Spleen (tissue), 7 donors: ENCODE data around the gene ACER1.

Experiments used
- POLR2A ChIP-seq, 3 donors: fragments of 450-650 bp; IDR thresholded peaks; one replicate each; pipeline ENCODE4 v1.5.1; 2017; ENCODE audit warnings: antibody characterized with exemption in 3 of 3, mild to moderate bottlenecking in 1 of 3
- POLR2AphosphoS5 ChIP-seq, 3 donors: sonication (generic); formaldehyde crosslinking; IDR thresholded peaks; one replicate each; pipeline ENCODE4 v1.5.1; 2017; ENCODE audit warnings: antibody characterized with exemption in 3 of 3
- TF ChIP-seq, protein P1 (sequence below), 11 experiments: fragments of 200-600 bp in 7 of 11; fragments of 450-650 bp in 4 of 11; sonication (generic) in 4 of 11; IDR thresholded peaks in 8 of 11; conservative IDR thresholded peaks in 3 of 11; 1 replicate in 7 of 11; 2 replicates in 4 of 11; pipeline versions ENCODE4 v1.4.0 to v1.8.0; 2016 to 2021; ENCODE audit warnings: antibody characterized with exemption in 11 of 11, inconsistent platforms in 4 of 11, mild to moderate bottlenecking in 1 of 11
- donor health status: DM: no; HTN: no; CAD: no; lungs with moderate emphysema.
- donor health status: DM: no; HTN: no; CAD: no.
- donor health status: DM: no; HTN: no; CAD: no.

- TF ChIP-seq POLR2A (IDR thresholded peaks at IDR 0.05) (no peak), POLR2AphosphoS5 (IDR thresholded peaks at IDR 0.05) (no peak)
- TF ChIP-seq, protein P1, sequence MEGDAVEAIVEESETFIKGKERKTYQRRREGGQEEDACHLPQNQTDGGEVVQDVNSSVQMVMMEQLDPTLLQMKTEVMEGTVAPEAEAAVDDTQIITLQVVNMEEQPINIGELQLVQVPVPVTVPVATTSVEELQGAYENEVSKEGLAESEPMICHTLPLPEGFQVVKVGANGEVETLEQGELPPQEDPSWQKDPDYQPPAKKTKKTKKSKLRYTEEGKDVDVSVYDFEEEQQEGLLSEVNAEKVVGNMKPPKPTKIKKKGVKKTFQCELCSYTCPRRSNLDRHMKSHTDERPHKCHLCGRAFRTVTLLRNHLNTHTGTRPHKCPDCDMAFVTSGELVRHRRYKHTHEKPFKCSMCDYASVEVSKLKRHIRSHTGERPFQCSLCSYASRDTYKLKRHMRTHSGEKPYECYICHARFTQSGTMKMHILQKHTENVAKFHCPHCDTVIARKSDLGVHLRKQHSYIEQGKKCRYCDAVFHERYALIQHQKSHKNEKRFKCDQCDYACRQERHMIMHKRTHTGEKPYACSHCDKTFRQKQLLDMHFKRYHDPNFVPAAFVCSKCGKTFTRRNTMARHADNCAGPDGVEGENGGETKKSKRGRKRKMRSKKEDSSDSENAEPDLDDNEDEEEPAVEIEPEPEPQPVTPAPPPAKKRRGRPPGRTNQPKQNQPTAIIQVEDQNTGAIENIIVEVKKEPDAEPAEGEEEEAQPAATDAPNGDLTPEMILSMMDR (IDR thresholded peaks at IDR 0.05 in 8 of 11, conservative IDR thresholded peaks at IDR 0.05 in 3 of 11) = no peak
Measured at GRCh38 chr19:6279620-6279930, 53.8 kb downstream of the ACER1 start.
